ENCODE data around the gene FOXQ1. TPM values are rescaled to one million over a fixed set of nuclear protein-coding genes. Genes with fewer than 3 reads are reported as not detected.

The FOXQ1 gene
- total RNA-seq, 4 donors from 2014 or later = 1.6 TPM; not detected in 3

DNA sequence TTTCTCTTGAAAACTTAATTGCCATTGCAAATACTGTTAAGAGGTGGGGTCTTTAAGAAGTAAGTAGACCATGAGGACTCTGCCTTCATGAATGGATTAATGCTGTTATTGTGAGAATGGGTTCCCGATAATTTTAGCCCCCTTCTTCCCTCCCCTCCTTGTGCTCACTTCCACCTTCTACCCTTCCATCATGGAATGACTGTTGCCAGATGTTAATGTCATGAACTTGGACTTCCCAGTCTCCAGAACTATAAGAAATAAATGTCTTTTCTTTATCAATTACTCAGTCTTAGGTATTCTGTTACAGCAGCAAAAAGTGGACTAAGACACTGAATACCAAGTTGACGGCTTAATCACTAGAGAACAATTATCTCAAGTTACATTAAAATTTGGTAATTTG lies 5.8 kb upstream of the FOXQ1 start:
- 90% methylated on average over 2 of the region's 2 CpGs for WGBS, 2 donors (ENCODE audit: low coverage in 1 of 2)

DNA sequence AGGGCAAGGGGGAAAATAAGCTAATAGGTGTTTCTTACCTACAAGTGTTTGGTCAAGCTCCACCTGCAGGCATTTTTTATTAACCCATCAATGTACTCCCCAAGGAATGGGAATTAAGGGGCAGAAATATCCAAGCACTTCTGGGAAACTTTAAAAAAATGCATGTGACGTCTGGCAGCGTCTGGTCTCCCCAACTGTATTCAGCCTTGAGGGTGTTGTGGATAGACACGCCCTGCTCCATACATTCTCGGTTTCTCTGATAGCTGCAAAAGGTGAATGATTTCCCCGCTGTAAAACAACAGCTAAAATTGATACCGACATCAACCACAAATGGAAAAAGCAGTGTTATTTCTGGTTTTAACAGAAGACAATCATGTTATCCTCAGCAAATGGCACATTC lies 2.5 kb upstream of the FOXQ1 start:
- in situ Hi-C loops (cut with MboI; ENCODE audit: low pct_ligation_motif_present in 1 of 4, low pct_unique_long_range_greater_than_20kb in 1 of 4, low sequenced_read_pairs in 3 of 4) = no loop called here
- no peak for DNase-seq
- H3K36me3 ChIP-seq = no peaks in the 10 kb centered on the region
- H3K27ac ChIP-seq = no peak overlapping the region
- TF ChIP-seq EP300 (IDR thresholded peaks at IDR 0.05; ENCODE audit: low read depth) (no peak), POLR2A (IDR thresholded peaks at IDR 0.05) (no peak), POLR2AphosphoS5 (IDR thresholded peaks at IDR 0.05) (no peak)
- TF ChIP-seq, protein P1, sequence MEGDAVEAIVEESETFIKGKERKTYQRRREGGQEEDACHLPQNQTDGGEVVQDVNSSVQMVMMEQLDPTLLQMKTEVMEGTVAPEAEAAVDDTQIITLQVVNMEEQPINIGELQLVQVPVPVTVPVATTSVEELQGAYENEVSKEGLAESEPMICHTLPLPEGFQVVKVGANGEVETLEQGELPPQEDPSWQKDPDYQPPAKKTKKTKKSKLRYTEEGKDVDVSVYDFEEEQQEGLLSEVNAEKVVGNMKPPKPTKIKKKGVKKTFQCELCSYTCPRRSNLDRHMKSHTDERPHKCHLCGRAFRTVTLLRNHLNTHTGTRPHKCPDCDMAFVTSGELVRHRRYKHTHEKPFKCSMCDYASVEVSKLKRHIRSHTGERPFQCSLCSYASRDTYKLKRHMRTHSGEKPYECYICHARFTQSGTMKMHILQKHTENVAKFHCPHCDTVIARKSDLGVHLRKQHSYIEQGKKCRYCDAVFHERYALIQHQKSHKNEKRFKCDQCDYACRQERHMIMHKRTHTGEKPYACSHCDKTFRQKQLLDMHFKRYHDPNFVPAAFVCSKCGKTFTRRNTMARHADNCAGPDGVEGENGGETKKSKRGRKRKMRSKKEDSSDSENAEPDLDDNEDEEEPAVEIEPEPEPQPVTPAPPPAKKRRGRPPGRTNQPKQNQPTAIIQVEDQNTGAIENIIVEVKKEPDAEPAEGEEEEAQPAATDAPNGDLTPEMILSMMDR (IDR thresholded peaks at IDR 0.05) = no peak
- H3K4me3 ChIP-seq = no peak overlapping the region
- WGBS, 2 donors (ENCODE audit: low coverage in 1 of 2) = 46 to 62% methylated on average over 6 of the region's 6 CpGs
- peaks cover 59% of the 10 kb centered on the region for H3K27me3 ChIP-seq
- intact Hi-C loops (cut with DNase I; ENCODE audit: low total_unique reads) = no loop called here
- H3K9me3 ChIP-seq = no peaks in the 10 kb centered on the region
- peaks cover 0 to 35% (median 28%) of the 10 kb centered on the region in 4 donors for H3K4me1 ChIP-seq

More for the DNA sequence above, 5.8 kb upstream of the FOXQ1 start:
- no peak for DNase-seq
- Histone ChIP-seq H3K36me3 (no peaks in the 10 kb centered on the region), H3K9me3 (peaks cover 0 to 8% of the 10 kb centered on the region in 2 donors), H3K4me3 (no peak overlapping the region), H3K4me1 (peaks cover 0 to 8% (median 6%) of the 10 kb centered on the region in 4 donors), H3K27me3 (peaks cover 32% of the 10 kb centered on the region), H3K27ac (no peak overlapping the region)
- intact Hi-C loops (cut with DNase I; ENCODE audit: low total_unique reads) = no loop called here
- TF ChIP-seq POLR2A (IDR thresholded peaks at IDR 0.05) (no peak), POLR2AphosphoS5 (IDR thresholded peaks at IDR 0.05) (no peak)
- in situ Hi-C loops (cut with MboI; ENCODE audit: low pct_ligation_motif_present in 1 of 4, low pct_unique_long_range_greater_than_20kb in 1 of 4, low sequenced_read_pairs in 3 of 4) = no loop called here

DNA sequence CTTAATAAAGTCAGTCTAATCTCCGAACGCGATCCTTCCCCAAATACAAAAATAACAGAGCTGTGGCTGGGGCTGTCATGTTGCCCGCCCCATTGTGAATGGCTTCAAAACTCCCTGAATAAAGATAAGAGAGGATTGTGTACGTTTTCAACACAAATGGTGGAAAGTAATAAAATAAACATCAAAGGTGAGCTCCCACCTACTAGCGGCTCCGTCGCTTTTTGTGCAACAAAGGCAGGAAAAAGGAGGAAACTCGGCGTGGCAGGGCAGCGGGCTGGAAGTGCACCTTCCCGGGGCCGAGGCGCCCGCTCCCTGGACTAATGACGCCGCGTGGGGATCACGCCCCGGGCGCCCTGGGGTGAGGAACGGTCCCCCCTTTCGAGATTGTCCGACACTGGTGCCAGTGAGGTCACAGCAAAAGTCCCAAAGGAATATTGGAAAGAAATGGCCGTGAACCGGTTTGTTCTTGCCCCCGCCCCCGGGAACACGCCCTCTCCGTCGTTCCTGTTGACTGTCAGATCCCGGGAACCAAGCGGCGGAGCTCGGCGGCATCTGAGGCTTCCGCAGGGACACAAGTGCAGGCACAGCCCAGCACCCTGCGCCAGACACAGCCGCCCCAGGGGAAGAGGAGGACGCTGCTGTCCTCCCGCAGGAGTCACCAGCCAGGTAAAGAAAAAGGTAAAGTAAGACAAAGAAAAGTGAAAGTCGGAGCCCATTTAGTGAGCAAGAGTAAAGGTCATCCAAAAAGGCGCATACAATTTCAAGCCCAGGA lies 1.1 kb upstream of the FOXQ1 start:
- no peaks in the 10 kb centered on the region for H3K9me3 ChIP-seq
- H3K4me1 ChIP-seq = peaks cover 0 to 36% (median 28%) of the 10 kb centered on the region in 4 donors
- in situ Hi-C loops (cut with MboI; ENCODE audit: low pct_ligation_motif_present in 1 of 4, low pct_unique_long_range_greater_than_20kb in 1 of 4, low sequenced_read_pairs in 3 of 4) (no loop called here), intact Hi-C loops (cut with DNase I; ENCODE audit: low total_unique reads) (no loop called here)
- peak overlapping the region; percentile 26 to 67 (median 41) for H3K27ac ChIP-seq
- peak overlapping the region in 3 of 4 donors; percentile 30 to 51 (median 37) for H3K4me3 ChIP-seq
- TF ChIP-seq, protein P1 (IDR thresholded peaks at IDR 0.05) = no peak
- TF ChIP-seq EP300 (IDR thresholded peaks at IDR 0.05; ENCODE audit: low read depth) (no peak), POLR2AphosphoS5 (IDR thresholded peaks at IDR 0.05) (no peak), POLR2A (IDR thresholded peaks at IDR 0.05) (no peak)
- peaks cover 74% of the 10 kb centered on the region for H3K27me3 ChIP-seq
- peak; percentile 72 for DNase-seq
- 10 to 29% methylated on average over 7 to 42 of the region's 43 CpGs for WGBS, 2 donors (ENCODE audit: low coverage in 1 of 2)
- H3K36me3 ChIP-seq = no peaks in the 10 kb centered on the region

DNA sequence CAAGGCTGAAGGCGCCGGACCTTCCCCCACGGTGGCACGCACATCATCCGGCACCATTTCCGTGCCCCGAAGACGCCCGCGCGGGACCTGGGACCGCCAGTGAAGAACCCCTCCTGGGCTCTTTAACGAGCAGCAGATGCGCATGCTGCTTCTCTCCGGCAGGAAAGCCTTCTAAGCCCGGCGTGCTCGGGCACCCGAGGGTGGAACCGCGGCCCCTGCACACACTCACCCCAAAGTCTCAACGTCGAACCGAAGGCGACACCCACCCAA lies 240 bp downstream of the FOXQ1 start:
- H3K4me3 ChIP-seq = peak overlapping the region; percentile 23 to 51 (median 34)
- DNase-seq = no peak
- no peaks in the 10 kb centered on the region for H3K36me3 ChIP-seq
- peaks cover 0 to 45% (median 35%) of the 10 kb centered on the region in 4 donors for H3K4me1 ChIP-seq
- peaks cover 83% of the 10 kb centered on the region for H3K27me3 ChIP-seq
- TF ChIP-seq POLR2A (IDR thresholded peaks at IDR 0.05) = no peak
- TF ChIP-seq POLR2AphosphoS5 (IDR thresholded peaks at IDR 0.05) = no peak
- TF ChIP-seq, protein P1 (IDR thresholded peaks at IDR 0.05) = no peak
- no peak for TF ChIP-seq EP300 (IDR thresholded peaks at IDR 0.05; ENCODE audit: low read depth)
- 1% methylated on average over 22 of the region's 25 CpGs; no CpG with 5 or more reads in 1 of the 2 donors for WGBS, 2 donors (ENCODE audit: low coverage in 1 of 2)
- in situ Hi-C loops (cut with MboI; ENCODE audit: low pct_ligation_motif_present in 1 of 4, low pct_unique_long_range_greater_than_20kb in 1 of 4, low sequenced_read_pairs in 3 of 4) (no loop called here), intact Hi-C loops (cut with DNase I; ENCODE audit: low total_unique reads) (no loop called here)
- H3K9me3 ChIP-seq = no peaks in the 10 kb centered on the region
- H3K27ac ChIP-seq = peak overlapping the region; percentile 31 to 67 (median 45)

All from transverse colon (tissue), 4 donors.